HepG2 (cell line): ENCODE measurements around the gene VASN. TPM values are rescaled to one million over a fixed set of nuclear protein-coding genes. Genes with fewer than 3 reads are reported as not detected.

ENCODE experiments used
- ARHGAP35 ChIP-seq: sonication (generic); formaldehyde crosslinking; IDR thresholded peaks from 2 replicates; pipeline ENCODE4 v1.9.0; 2022; ENCODE audit warnings: mild to moderate bottlenecking, inconsistent platforms, moderate library complexity, missing genetic modification reagents, borderline replicate concordance
- DNMT1 ChIP-seq: sonication (generic); formaldehyde crosslinking; IDR thresholded peaks from 2 replicates; pipeline ENCODE4 v1.5.1; 2020; ENCODE audit warnings: mild to moderate bottlenecking, missing genetic modification reagents
- ERF ChIP-seq: IDR thresholded peaks from 2 replicates; pipeline ENCODE4 v1.6.1; 2018; ENCODE audit warnings: missing biosample characterization, missing genetic modification reagents
- HMG20B ChIP-seq: conservative IDR thresholded peaks from 2 replicates; pipeline ENCODE4 v1.6.1; 2016; ENCODE audit warnings: missing genetic modification reagents, missing compliant biosample characterization
- KDM1A ChIP-seq: IDR thresholded peaks from 2 replicates; pipeline ENCODE4 v1.6.1; 2016; ENCODE audit warnings: missing compliant biosample characterization
- KDM2A ChIP-seq: sonication (generic); formaldehyde crosslinking; IDR thresholded peaks from 2 replicates; pipeline ENCODE4 v1.4.0; 2020; ENCODE audit warnings: low read depth, missing genetic modification reagents, borderline replicate concordance
- MED8 ChIP-seq: sonication (generic); formaldehyde crosslinking; IDR thresholded peaks from 2 replicates; pipeline ENCODE4 v1.8.1; 2023; ENCODE audit warnings: mild to moderate bottlenecking, missing genetic modification reagents; ENCODE audit not compliant: insufficient replicate concordance
- NFE2L2 ChIP-seq: fragments of 150-350 bp; IDR thresholded peaks from 2 replicates; pipeline ENCODE4 v1.6.1; 2014; ENCODE audit warnings: low read length
- NONO ChIP-seq, 2 experiments: fragments of 450-650 bp in 1 of 2; sonication (generic) in 1 of 2; formaldehyde crosslinking in 1 of 2; IDR thresholded peaks in 1 of 2; conservative IDR thresholded peaks in 1 of 2; 2 replicates each; pipeline versions ENCODE4 v1.6.1 to v1.8.0; 2017 to 2022; ENCODE audit warnings: mild to moderate bottlenecking in 1 of 2, missing genetic modification reagents in 1 of 2, moderate library complexity in 1 of 2
- NRL ChIP-seq: sonication (generic); formaldehyde crosslinking; IDR thresholded peaks from 2 replicates; pipeline ENCODE4 v1.5.0; 2020; ENCODE audit warnings: missing genetic modification reagents, mild to moderate bottlenecking, moderate library complexity, borderline replicate concordance
- RXRB ChIP-seq: IDR thresholded peaks from 2 replicates; pipeline ENCODE4 v1.6.1; 2016; ENCODE audit warnings: borderline replicate concordance, missing genetic modification reagents, missing compliant biosample characterization
- STAG1 ChIP-seq: sonication (generic); formaldehyde crosslinking; IDR thresholded peaks from 2 replicates; pipeline ENCODE4 v1.4.0; 2020; ENCODE audit warnings: missing genetic modification reagents
- ZNF501 ChIP-seq: sonication (generic); formaldehyde crosslinking; IDR thresholded peaks from 2 replicates; pipeline ENCODE4 v1.5.1; 2020; ENCODE audit warnings: mild to moderate bottlenecking, moderate library complexity, missing genetic modification reagents
- ZNF891 ChIP-seq: sonication (generic); formaldehyde crosslinking; IDR thresholded peaks from 2 replicates; pipeline ENCODE4 v1.5.0; 2020; ENCODE audit warnings: mild to moderate bottlenecking, missing genetic modification reagents
- polyA plus RNA-seq, 8 experiments: library from polyadenylated mRNA; depleted of rRNA in 3 of 8; stranded (reverse) in 7 of 8; unstranded in 1 of 8; fragments of >200 nt; fragmentation: Illumina TruSeq in 4 of 8; extraction: Trizol in 4 of 8; gene quantifications; 2 replicates each; pipeline versions ENCODE4 v1.2.1 to v1.2.3, GENCODE V29; 2011 to 2016; ENCODE audit warnings: low read depth in 4 of 8, missing spikeins in 1 of 8, mixed read lengths in 1 of 8; ENCODE audit not compliant: insufficient read depth in 1 of 8
- total RNA-seq, 5 experiments: library from RNA; depleted of rRNA; stranded (reverse); fragments of >200 nt; fragmentation: Illumina TruSeq; extraction: Trizol; gene quantifications; 2 replicates each; pipeline ENCODE4 v1.2.3, GENCODE V29; 2016; ENCODE audit warnings: low read depth in 1 of 5
- TF ChIP-seq, protein P1 (sequence below): sonication (generic); formaldehyde crosslinking; IDR thresholded peaks from 2 replicates; pipeline ENCODE4 v1.9.0; 2021; ENCODE audit warnings: mild to moderate bottlenecking, missing genetic modification reagents
- TF ChIP-seq, protein P2 (sequence below): sonication (generic); formaldehyde crosslinking; IDR thresholded peaks from 2 replicates; pipeline ENCODE4 v1.5.0; 2020; ENCODE audit warnings: mild to moderate bottlenecking, missing genetic modification reagents, moderate library complexity
- TF ChIP-seq, protein P3 (sequence below): sonication (generic); formaldehyde crosslinking; IDR thresholded peaks from 2 replicates; pipeline ENCODE4 v1.4.0; 2020; ENCODE audit warnings: missing genetic modification reagents

Gene VASN
- total and polyA plus RNA-seq, 2 of the 13 experiments (the other 11 are each of a cell fraction or from before 2014, with no cell fraction given): 8.4 to 18.2 TPM

DNA sequence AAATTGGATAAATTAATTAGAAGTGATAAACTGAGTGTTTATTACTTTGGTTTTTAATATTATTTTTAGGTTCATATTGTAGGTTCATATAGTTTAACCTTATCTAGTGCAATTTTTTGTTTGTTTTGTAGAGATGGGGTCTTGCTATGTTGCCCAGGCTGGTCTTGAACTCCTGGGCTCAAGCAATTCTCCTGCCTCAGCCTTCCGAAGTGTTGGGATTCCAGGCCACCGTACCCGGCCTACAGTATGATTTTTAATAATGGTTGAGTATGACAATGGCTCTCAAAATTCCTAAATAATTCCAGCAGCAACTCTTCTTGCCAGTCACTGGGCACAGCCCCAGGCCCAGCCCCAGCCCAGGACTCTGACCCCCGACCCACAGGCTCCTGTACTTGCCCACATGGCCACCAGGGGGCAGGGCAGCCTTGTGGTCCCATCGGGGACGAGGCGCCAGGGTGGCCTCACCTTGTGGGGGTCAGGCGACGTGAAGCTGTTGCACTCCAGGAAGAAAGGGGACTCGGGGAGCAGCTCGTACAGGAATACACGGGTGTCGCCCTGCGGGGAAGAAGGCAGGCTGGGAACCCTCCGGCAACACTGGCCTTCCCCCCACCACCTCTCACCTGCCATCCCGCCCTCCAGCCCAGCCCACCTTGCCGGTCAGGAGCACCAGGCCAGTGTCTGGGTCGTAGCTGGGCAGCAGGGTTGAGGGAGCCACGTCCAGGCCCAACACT, 12.7 kb upstream of the VASN start (continued):
- TF ChIP-seq, protein P1, sequence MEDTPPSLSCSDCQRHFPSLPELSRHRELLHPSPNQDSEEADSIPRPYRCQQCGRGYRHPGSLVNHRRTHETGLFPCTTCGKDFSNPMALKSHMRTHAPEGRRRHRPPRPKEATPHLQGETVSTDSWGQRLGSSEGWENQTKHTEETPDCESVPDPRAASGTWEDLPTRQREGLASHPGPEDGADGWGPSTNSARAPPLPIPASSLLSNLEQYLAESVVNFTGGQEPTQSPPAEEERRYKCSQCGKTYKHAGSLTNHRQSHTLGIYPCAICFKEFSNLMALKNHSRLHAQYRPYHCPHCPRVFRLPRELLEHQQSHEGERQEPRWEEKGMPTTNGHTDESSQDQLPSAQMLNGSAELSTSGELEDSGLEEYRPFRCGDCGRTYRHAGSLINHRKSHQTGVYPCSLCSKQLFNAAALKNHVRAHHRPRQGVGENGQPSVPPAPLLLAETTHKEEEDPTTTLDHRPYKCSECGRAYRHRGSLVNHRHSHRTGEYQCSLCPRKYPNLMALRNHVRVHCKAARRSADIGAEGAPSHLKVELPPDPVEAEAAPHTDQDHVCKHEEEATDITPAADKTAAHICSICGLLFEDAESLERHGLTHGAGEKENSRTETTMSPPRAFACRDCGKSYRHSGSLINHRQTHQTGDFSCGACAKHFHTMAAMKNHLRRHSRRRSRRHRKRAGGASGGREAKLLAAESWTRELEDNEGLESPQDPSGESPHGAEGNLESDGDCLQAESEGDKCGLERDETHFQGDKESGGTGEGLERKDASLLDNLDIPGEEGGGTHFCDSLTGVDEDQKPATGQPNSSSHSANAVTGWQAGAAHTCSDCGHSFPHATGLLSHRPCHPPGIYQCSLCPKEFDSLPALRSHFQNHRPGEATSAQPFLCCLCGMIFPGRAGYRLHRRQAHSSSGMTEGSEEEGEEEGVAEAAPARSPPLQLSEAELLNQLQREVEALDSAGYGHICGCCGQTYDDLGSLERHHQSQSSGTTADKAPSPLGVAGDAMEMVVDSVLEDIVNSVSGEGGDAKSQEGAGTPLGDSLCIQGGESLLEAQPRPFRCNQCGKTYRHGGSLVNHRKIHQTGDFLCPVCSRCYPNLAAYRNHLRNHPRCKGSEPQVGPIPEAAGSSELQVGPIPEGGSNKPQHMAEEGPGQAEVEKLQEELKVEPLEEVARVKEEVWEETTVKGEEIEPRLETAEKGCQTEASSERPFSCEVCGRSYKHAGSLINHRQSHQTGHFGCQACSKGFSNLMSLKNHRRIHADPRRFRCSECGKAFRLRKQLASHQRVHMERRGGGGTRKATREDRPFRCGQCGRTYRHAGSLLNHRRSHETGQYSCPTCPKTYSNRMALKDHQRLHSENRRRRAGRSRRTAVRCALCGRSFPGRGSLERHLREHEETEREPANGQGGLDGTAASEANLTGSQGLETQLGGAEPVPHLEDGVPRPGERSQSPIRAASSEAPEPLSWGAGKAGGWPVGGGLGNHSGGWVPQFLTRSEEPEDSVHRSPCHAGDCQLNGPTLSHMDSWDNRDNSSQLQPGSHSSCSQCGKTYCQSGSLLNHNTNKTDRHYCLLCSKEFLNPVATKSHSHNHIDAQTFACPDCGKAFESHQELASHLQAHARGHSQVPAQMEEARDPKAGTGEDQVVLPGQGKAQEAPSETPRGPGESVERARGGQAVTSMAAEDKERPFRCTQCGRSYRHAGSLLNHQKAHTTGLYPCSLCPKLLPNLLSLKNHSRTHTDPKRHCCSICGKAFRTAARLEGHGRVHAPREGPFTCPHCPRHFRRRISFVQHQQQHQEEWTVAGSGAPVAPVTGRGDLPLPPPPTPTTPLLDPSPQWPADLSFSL (CRISPR knock-in tag): no peak
- TF ChIP-seq NONO (IDR thresholded peaks at IDR 0.05) (no peak), NONO (CRISPR knock-in tag; conservative IDR thresholded peaks at IDR 0.05) (0 out of 2 replicates have a peak, but pooled peaks have one; percentile 50), KDM1A (CRISPR knock-in tag) (no peak), STAG1 (CRISPR knock-in tag) (peak; percentile 98), ZNF501 (CRISPR knock-in tag) (peak; percentile 37; the same call in 1 of the 2 replicates), NFE2L2 (peak; percentile 6; the same call in 1 of the 2 replicates), ERF (CRISPR knock-in tag) (0 out of 2 replicates have a peak, but pooled peaks have one; percentile 30), NRL (0 out of 2 replicates have a peak, but pooled peaks have one; percentile 34), ZNF891 (CRISPR knock-in tag) (peak; percentile 57; the same call in 1 of the 2 replicates), HMG20B (no peak), DNMT1 (CRISPR knock-in tag) (0 out of 2 replicates have a peak, but pooled peaks have one; percentile 36), ARHGAP35 (CRISPR knock-in tag) (no peak), MED8 (CRISPR knock-in tag) (peak; percentile 50), RXRB (peak; percentile 56; the same call in 1 of the 2 replicates), KDM2A (CRISPR knock-in tag) (peak; percentile 67; the same call in 1 of the 2 replicates)
- TF ChIP-seq, protein P2, sequence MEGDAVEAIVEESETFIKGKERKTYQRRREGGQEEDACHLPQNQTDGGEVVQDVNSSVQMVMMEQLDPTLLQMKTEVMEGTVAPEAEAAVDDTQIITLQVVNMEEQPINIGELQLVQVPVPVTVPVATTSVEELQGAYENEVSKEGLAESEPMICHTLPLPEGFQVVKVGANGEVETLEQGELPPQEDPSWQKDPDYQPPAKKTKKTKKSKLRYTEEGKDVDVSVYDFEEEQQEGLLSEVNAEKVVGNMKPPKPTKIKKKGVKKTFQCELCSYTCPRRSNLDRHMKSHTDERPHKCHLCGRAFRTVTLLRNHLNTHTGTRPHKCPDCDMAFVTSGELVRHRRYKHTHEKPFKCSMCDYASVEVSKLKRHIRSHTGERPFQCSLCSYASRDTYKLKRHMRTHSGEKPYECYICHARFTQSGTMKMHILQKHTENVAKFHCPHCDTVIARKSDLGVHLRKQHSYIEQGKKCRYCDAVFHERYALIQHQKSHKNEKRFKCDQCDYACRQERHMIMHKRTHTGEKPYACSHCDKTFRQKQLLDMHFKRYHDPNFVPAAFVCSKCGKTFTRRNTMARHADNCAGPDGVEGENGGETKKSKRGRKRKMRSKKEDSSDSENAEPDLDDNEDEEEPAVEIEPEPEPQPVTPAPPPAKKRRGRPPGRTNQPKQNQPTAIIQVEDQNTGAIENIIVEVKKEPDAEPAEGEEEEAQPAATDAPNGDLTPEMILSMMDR (CRISPR knock-in tag): peak; percentile 98
- TF ChIP-seq, protein P3, sequence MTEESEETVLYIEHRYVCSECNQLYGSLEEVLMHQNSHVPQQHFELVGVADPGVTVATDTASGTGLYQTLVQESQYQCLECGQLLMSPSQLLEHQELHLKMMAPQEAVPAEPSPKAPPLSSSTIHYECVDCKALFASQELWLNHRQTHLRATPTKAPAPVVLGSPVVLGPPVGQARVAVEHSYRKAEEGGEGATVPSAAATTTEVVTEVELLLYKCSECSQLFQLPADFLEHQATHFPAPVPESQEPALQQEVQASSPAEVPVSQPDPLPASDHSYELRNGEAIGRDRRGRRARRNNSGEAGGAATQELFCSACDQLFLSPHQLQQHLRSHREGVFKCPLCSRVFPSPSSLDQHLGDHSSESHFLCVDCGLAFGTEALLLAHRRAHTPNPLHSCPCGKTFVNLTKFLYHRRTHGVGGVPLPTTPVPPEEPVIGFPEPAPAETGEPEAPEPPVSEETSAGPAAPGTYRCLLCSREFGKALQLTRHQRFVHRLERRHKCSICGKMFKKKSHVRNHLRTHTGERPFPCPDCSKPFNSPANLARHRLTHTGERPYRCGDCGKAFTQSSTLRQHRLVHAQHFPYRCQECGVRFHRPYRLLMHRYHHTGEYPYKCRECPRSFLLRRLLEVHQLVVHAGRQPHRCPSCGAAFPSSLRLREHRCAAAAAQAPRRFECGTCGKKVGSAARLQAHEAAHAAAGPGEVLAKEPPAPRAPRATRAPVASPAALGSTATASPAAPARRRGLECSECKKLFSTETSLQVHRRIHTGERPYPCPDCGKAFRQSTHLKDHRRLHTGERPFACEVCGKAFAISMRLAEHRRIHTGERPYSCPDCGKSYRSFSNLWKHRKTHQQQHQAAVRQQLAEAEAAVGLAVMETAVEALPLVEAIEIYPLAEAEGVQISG (CRISPR knock-in tag): 0 out of 2 replicates have a peak, but pooled peaks have one; percentile 35
